Lower leg skin (tissue), 3 donors: ENCODE measurements around the gene TMTC1.

Experiments
- CTCF ChIP-seq, 3 donors: fragments of 450-650 bp; IDR thresholded peaks; one replicate each; pipeline ENCODE4 v1.5.1; 2016; ENCODE audit warnings: antibody characterized with exemption in 3 of 3, mild to moderate bottlenecking in 3 of 3, moderate library complexity in 2 of 3
- POLR2A ChIP-seq, 2 donors: fragments of 450-650 bp; IDR thresholded peaks; one replicate each; pipeline ENCODE4 v1.6.1; 2016 to 2017; ENCODE audit warnings: antibody characterized with exemption in 2 of 2, mild to moderate bottlenecking in 1 of 2, moderate library complexity in 1 of 2

- TF ChIP-seq CTCF (IDR thresholded peaks at IDR 0.05) (no peak), POLR2A (IDR thresholded peaks at IDR 0.05) (no peak)
These were observed 201.6 kb downstream of the TMTC1 start for GRCh38 chr12:29582146-29582545.
